HTERT RPE-1 (cell line): ENCODE data around the gene DNAJC13.

Experiments used
- in situ Hi-C: fragments of 300-500 bp; cut with MboI; formaldehyde crosslinking; loops from 4 replicates; pipeline ENCODE4 v1.14.3; 2020; ENCODE audit warnings: low sequenced_read_pairs

Gene DNAJC13

GRCh38 chr3:132573797-132574211 lies 156.5 kb downstream of the DNAJC13 start:
- in situ Hi-C loops = no loop called here

- in situ Hi-C loops = no loop called here
These were observed 170.1 kb downstream of the DNAJC13 start for GRCh38 chr3:132587401-132587800.
